Measurements from ENCODE around the gene WIPI1. TPM values are rescaled to one million over a fixed set of nuclear protein-coding genes. Genes with fewer than 3 reads are reported as not detected.
"Not testable (repeated sequence)": the region's sequence is repeated elsewhere in the genome, so short reads cannot be mapped to it uniquely, and the experiment has no call there.

WIPI1 gene
- polyA plus RNA-seq, 10 donors: 37.4 to 56.0 (median 46.9) TPM

- no peak for DNase-seq
These were observed 38.4 kb downstream of the WIPI1 start for GRCh38 chr17:68418876-68419275.

GRCh38 chr17:68417317-68417716 lies 40.0 kb downstream of the WIPI1 start:
- no peak for DNase-seq

- not testable (repeated sequence) for DNase-seq
These were observed 42.4 kb downstream of the WIPI1 start for GRCh38 chr17:68414901-68415300.

GRCh38 chr17:68413597-68414560 lies 43.4 kb downstream of the WIPI1 start:
- DNase-seq: not testable (repeated sequence)

GRCh38 chr17:68407656-68408055 lies 49.6 kb downstream of the WIPI1 start:
- not testable (repeated sequence) for DNase-seq

- DNase-seq: not testable (repeated sequence)
These were observed 53.5 kb downstream of the WIPI1 start for GRCh38 chr17:68403837-68404236.

- no peak for DNase-seq
These were observed 54.2 kb downstream of the WIPI1 start for GRCh38 chr17:68403122-68403521.

- DNase-seq: no peak
These were observed 56.0 kb downstream of the WIPI1 start for GRCh38 chr17:68401288-68401687.

- no peak for DNase-seq
These were observed 56.9 kb downstream of the WIPI1 start for GRCh38 chr17:68400404-68400735.

- peak; percentile 47 to 85 (median 55) for DNase-seq
These were observed 57.5 kb downstream of the WIPI1 start for GRCh38 chr17:68399638-68400403.

GRCh38 chr17:68398691-68399637 lies 58.3 kb downstream of the WIPI1 start:
- DNase-seq: peak; percentile 48 to 76 (median 54)

GRCh38 chr17:68397108-68397536 lies 60.2 kb downstream of the WIPI1 start:
- no peak for DNase-seq

GRCh38 chr17:68396226-68397107 lies 60.8 kb downstream of the WIPI1 start:
- peak in 1 of 3 donors; percentile 26 for DNase-seq

- no peak for DNase-seq
These were observed 62.5 kb downstream of the WIPI1 start for GRCh38 chr17:68394608-68395331.

GRCh38 chr17:68391561-68392268 lies 65.6 kb downstream of the WIPI1 start:
- DNase-seq: no peak

GRCh38 chr17:68390888-68391545 lies 66.3 kb downstream of the WIPI1 start:
- no peak for DNase-seq

- no peak for DNase-seq
These were observed 68.3 kb downstream of the WIPI1 start for GRCh38 chr17:68389041-68389440.

- no peak for DNase-seq
These were observed 69.7 kb downstream of the WIPI1 start for GRCh38 chr17:68387435-68388218.

All from muscle of back (tissue), 11 donors.